ENCODE results near the gene PSMC3.

DNA sequence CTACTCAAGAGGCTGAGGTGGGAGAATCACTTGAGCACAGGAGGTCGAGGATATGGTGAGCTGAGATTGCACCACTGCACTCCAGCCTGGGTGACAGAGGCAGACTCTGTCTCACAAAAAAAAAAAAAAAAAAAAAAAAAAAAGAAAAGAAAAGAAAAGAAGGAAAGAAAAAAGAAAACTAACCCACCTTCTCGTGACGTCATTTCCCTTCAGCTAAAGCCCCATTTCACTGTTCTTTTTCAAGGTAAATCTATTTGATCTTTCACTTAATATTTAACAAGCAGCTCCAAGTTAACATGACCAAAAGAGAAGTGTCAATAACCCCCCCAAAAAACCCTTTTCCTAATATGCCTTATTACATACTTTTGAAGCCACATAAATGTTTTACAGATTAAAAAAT lies 17.6 kb upstream of the PSMC3 start:
- TF ChIP-seq, protein P1, sequence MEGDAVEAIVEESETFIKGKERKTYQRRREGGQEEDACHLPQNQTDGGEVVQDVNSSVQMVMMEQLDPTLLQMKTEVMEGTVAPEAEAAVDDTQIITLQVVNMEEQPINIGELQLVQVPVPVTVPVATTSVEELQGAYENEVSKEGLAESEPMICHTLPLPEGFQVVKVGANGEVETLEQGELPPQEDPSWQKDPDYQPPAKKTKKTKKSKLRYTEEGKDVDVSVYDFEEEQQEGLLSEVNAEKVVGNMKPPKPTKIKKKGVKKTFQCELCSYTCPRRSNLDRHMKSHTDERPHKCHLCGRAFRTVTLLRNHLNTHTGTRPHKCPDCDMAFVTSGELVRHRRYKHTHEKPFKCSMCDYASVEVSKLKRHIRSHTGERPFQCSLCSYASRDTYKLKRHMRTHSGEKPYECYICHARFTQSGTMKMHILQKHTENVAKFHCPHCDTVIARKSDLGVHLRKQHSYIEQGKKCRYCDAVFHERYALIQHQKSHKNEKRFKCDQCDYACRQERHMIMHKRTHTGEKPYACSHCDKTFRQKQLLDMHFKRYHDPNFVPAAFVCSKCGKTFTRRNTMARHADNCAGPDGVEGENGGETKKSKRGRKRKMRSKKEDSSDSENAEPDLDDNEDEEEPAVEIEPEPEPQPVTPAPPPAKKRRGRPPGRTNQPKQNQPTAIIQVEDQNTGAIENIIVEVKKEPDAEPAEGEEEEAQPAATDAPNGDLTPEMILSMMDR (IDR thresholded peaks at IDR 0.05 in 8 of 11, conservative IDR thresholded peaks at IDR 0.05 in 3 of 11) = no peak
- TF ChIP-seq POLR2A (IDR thresholded peaks at IDR 0.05) = no peak

Data from spleen (tissue), 7 donors.